CD14-positive monocyte (primary cell): ENCODE measurements around the gene WDR82. TPM values are rescaled to one million over a fixed set of nuclear protein-coding genes. Genes with fewer than 3 reads are reported as not detected.
A peak's percentile ranks its signal among the peaks of the same experiment; 100 is the strongest.

Experiments
- DNase-seq, 3 donors: peaks; one replicate each; pipeline ENCODE4 v3.0.0-alpha.2; 2011 to 2022
- H2AFZ ChIP-seq: 2 replicates; pipeline ENCODE4 v1.6.0; 2012; ENCODE audit warnings: mild to moderate bottlenecking, low read depth, low read length, inconsistent platforms; ENCODE audit not compliant: insufficient read depth, poor library complexity, severe bottlenecking
- H3K27ac ChIP-seq, 2 donors: 1 replicate in 1 of 2; 2 replicates in 1 of 2; pipeline ENCODE4 v1.5.1; 2012 to 2013; ENCODE audit warnings: low read length in 2 of 2, control low read depth in 1 of 2, inconsistent platforms in 1 of 2, low read depth in 1 of 2, mild to moderate bottlenecking in 1 of 2
- H3K27me3 ChIP-seq, 2 donors: one replicate each; pipeline versions ENCODE4 v1.6.0 to v1.6.1; 2011 to 2013; ENCODE audit warnings: low read length in 2 of 2; ENCODE audit not compliant: control insufficient read depth in 2 of 2, insufficient read depth in 2 of 2
- H3K36me3 ChIP-seq, 2 donors: replicated peaks in 1 of 2; 1 replicate in 1 of 2; 2 replicates in 1 of 2; pipeline versions ENCODE4 v1.5.1 to v1.6.1; 2012 to 2013; ENCODE audit warnings: low read length in 2 of 2, control low read depth in 1 of 2, inconsistent platforms in 1 of 2, mild to moderate bottlenecking in 1 of 2; ENCODE audit not compliant: insufficient read depth in 2 of 2, control insufficient read depth in 1 of 2
- H3K4me1 ChIP-seq, 2 donors: 1 replicate in 1 of 2; 2 replicates in 1 of 2; pipeline versions ENCODE4 v1.5.1 to v1.6.1; 2012 to 2013; ENCODE audit warnings: low read length in 2 of 2, control low read depth in 1 of 2, inconsistent platforms in 1 of 2, mild to moderate bottlenecking in 1 of 2, moderate library complexity in 1 of 2; ENCODE audit not compliant: insufficient read depth in 2 of 2, control insufficient read depth in 1 of 2
- H3K4me2 ChIP-seq: replicated peaks from 2 replicates; pipeline ENCODE3; 2012; ENCODE audit warnings: low read length, moderate library complexity, mild to moderate bottlenecking; ENCODE audit not compliant: poor library complexity, severe bottlenecking; ENCODE audit errors: extremely low read depth
- H3K4me3 ChIP-seq, 3 experiments: fragments of 200-600 bp in 1 of 3; sonication (generic) in 1 of 3; replicated peaks in 1 of 3; 1 replicate in 2 of 3; 2 replicates in 1 of 3; pipeline ENCODE4 v1.5.1; 2011 to 2013; ENCODE audit warnings: low read length in 3 of 3, mild to moderate bottlenecking in 3 of 3, control low read depth in 2 of 3, low read depth in 2 of 3, inconsistent platforms in 1 of 3, moderate library complexity in 1 of 3
- H3K79me2 ChIP-seq: 2 replicates; pipeline ENCODE4 v1.6.0; 2012; ENCODE audit warnings: mild to moderate bottlenecking, control low read depth, inconsistent platforms, low read length, moderate library complexity; ENCODE audit not compliant: insufficient read depth
- H3K9ac ChIP-seq: 2 replicates; pipeline ENCODE4 v1.6.0; 2017; ENCODE audit warnings: low read length, mild to moderate bottlenecking; ENCODE audit not compliant: insufficient read depth, poor library complexity, severe bottlenecking
- H3K9me3 ChIP-seq, 2 donors: replicated peaks in 1 of 2; 1 replicate in 1 of 2; 2 replicates in 1 of 2; pipeline versions ENCODE4 v1.5.1 to v1.6.1; 2012 to 2013; ENCODE audit warnings: low read length in 2 of 2, control low read depth in 1 of 2; ENCODE audit not compliant: control insufficient read depth in 1 of 2, insufficient read depth in 1 of 2
- H4K20me1 ChIP-seq: 2 replicates; pipeline ENCODE4 v1.6.0; 2012; ENCODE audit warnings: mild to moderate bottlenecking, low read length, control low read depth, moderate library complexity; ENCODE audit not compliant: insufficient read depth
- H3K27ac Mint-ChIP-seq, 7 donors: one replicate each; pipeline ENCODE4 v1.8.0; 2020; ENCODE audit warnings: mild to moderate bottlenecking in 7 of 7, mixed read lengths in 7 of 7, moderate library complexity in 6 of 7, inconsistent platforms in 2 of 7
- H3K27me3 Mint-ChIP-seq, 3 donors: one replicate each; pipeline ENCODE4 v1.8.0; 2021 to 2022; ENCODE audit warnings: low read depth in 3 of 3, mild to moderate bottlenecking in 3 of 3, mixed read lengths in 3 of 3, moderate library complexity in 3 of 3, inconsistent platforms in 1 of 3
- H3K36me3 Mint-ChIP-seq, 2 donors: one replicate each; pipeline ENCODE4 v1.8.0; 2020; ENCODE audit warnings: mixed read lengths in 2 of 2, inconsistent platforms in 1 of 2, mild to moderate bottlenecking in 1 of 2
- H3K4me1 Mint-ChIP-seq: one replicate; pipeline ENCODE4 v1.8.0; 2020; ENCODE audit warnings: mild to moderate bottlenecking, mixed read lengths
- H3K4me3 Mint-ChIP-seq, 2 donors: one replicate each; pipeline ENCODE4 v1.8.0; 2020; ENCODE audit warnings: mild to moderate bottlenecking in 2 of 2, mixed read lengths in 2 of 2, moderate library complexity in 1 of 2
- H3K9me3 Mint-ChIP-seq, 7 donors: one replicate each; pipeline ENCODE4 v1.8.0; 2020 to 2022; ENCODE audit warnings: mixed read lengths in 7 of 7, mild to moderate bottlenecking in 6 of 7, moderate library complexity in 6 of 7, inconsistent platforms in 2 of 7
- CTCF ChIP-seq: fragments of 200-600 bp; IDR thresholded peaks from one replicate; pipeline ENCODE4 v1.8.0; 2022; ENCODE audit warnings: antibody characterized with exemption, mild to moderate bottlenecking
- WGBS: methylation state at CpG from one replicate; pipeline ENCODE4 v1.1.5; 2013; ENCODE audit warnings: missing lambda C conversion rate; ENCODE audit not compliant: insufficient coverage; 5-methylcytosine and 5-hydroxymethylcytosine counted together
- intact Hi-C, 2 donors: fragments of 100-400 bp; cut with micrococcal nuclease; formaldehyde crosslinking; loops; one replicate each; pipeline versions ENCODE4 v1.15.0 to v1.15.1; 2023
- polyA plus RNA-seq, 3 donors: library from polyadenylated mRNA; depleted of rRNA in 1 of 3; unstranded in 2 of 3; stranded (reverse) in 1 of 3; fragments of 300-500 nt in 2 of 3; fragments of >200 nt in 1 of 3; fragmentation: Illumina TruSeq in 2 of 3; gene quantifications; 1 replicate in 2 of 3; 2 replicates in 1 of 3; pipeline ENCODE4 v1.2.3, GENCODE V29; 2012 to 2021

The WDR82 gene
- polyA plus RNA-seq, 3 donors = 27.3 to 33.4 (median 32.3) TPM

DNA sequence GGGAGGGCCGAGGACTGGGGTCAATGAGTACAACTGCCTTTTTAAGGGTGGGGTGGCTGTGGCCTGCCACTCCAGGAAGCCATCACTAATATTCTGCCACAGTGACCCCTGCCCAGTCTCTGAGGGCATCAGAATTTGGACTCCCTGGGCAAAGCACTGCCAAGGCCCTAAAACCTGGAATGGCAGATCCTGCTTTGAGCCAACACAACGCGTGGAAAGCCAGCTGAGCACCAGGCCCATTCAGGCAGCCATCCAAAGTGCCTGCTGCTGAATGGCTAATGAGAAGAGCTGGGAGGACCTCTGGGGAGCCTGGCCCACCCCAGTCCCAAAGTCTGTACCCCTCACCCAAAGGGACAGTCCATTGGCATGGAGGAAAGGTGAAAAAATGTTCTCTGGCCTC is 44.5 kb downstream of the WDR82 start:
- H3K36me3 Mint-ChIP-seq = peaks cover 54 to 72% of the 10 kb centered on the region in 2 donors
- H3K9ac ChIP-seq = no peak overlapping the region
- no peak overlapping the region for H3K4me2 ChIP-seq
- H3K27me3 Mint-ChIP-seq = no peaks in the 10 kb centered on the region
- TF ChIP-seq CTCF = no peak
- intact Hi-C loops = no loop called here
- H3K4me1 Mint-ChIP-seq = peaks cover 47% of the 10 kb centered on the region
- peaks cover 58 to 69% of the 10 kb centered on the region in 2 donors for H3K36me3 ChIP-seq
- no CpG with 5 or more reads among the region's 3 CpGs for WGBS
- H3K4me3 ChIP-seq = no peak overlapping the region
- peak overlapping the region in 6 of 7 donors; percentile 14 to 87 (median 59) for H3K27ac Mint-ChIP-seq
- no peak overlapping the region for H2AFZ ChIP-seq
- H3K4me3 Mint-ChIP-seq = no peak overlapping the region
- no peaks in the 10 kb centered on the region for H3K9me3 ChIP-seq
- DNase-seq = no peak
- H3K27ac ChIP-seq = peak overlapping the region in 1 of 2 donors; percentile 49
- no peaks in the 10 kb centered on the region for H3K27me3 ChIP-seq
- peaks cover 79% of the 10 kb centered on the region for H3K79me2 ChIP-seq
- H3K9me3 Mint-ChIP-seq = no peaks in the 10 kb centered on the region
- H4K20me1 ChIP-seq = peaks cover 95% of the 10 kb centered on the region
- H3K4me1 ChIP-seq = peaks cover 35 to 67% of the 10 kb centered on the region in 2 donors

DNA sequence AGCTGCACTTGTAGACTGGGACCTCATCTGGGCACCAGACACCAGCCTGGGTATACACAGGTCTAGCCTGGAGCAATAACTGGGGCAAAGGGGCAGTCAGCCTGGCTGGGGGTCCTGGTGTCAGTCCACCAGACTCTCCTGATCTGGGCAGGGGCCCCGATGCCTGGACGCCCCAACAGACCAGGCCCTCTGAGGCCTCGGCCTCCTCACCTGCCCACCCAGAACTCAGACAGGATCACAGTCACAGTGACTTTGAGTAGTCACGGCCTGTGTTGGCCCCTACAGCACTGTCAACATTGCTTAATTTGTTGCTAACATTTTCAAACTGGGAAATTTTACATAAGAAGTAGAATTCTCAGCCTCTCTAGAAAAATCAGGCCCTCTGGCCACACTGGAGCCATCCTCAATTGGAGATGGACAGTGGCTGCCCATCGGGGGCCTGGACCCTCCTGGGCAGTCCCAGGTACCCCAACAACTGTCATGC is 45.3 kb downstream of the WDR82 start:
- 96% methylated on average over 4 of the region's 5 CpGs for WGBS
- H4K20me1 ChIP-seq = peaks cover 98% of the 10 kb centered on the region
- H3K4me2 ChIP-seq = no peak overlapping the region
- Mint-ChIP-seq H3K4me3 (no peak overlapping the region), H3K4me1 (peaks cover 43% of the 10 kb centered on the region), H3K9me3 (no peaks in the 10 kb centered on the region), H3K27ac (peak overlapping the region in 6 of 7 donors; percentile 14 to 77 (median 42)), H3K36me3 (peaks cover 62 to 80% of the 10 kb centered on the region in 2 donors), H3K27me3 (no peaks in the 10 kb centered on the region)
- H3K4me1 ChIP-seq = peaks cover 31 to 61% of the 10 kb centered on the region in 2 donors
- no peak overlapping the region for H3K27ac ChIP-seq
- H3K4me3 ChIP-seq = no peak overlapping the region
- peak; percentile 6 for TF ChIP-seq CTCF
- DNase-seq = no peak
- peaks cover 67 to 77% of the 10 kb centered on the region in 2 donors for H3K36me3 ChIP-seq
- H3K9ac ChIP-seq = no peak overlapping the region
- peaks cover 71% of the 10 kb centered on the region for H3K79me2 ChIP-seq
- H3K27me3 ChIP-seq = no peaks in the 10 kb centered on the region
- intact Hi-C loops = no loop called here
- H2AFZ ChIP-seq = no peak overlapping the region
- H3K9me3 ChIP-seq = no peaks in the 10 kb centered on the region
